WTC11 (cell line): ENCODE results near the gene ST8SIA4. TPM values are rescaled to one million over a fixed set of nuclear protein-coding genes. Genes with fewer than 3 reads are reported as not detected.

ENCODE experiments used
- ATF6 ChIP-seq: sonication (generic); formaldehyde crosslinking; IDR thresholded peaks from 2 replicates; pipeline ENCODE4 v1.8.1; 2023; ENCODE audit warnings: mild to moderate bottlenecking, missing genetic modification reagents
- CTCF ChIP-seq: fragments of 200-600 bp; IDR thresholded peaks from 2 replicates; pipeline ENCODE4 v1.8.0; 2022; ENCODE audit warnings: antibody characterized with exemption
- ERG ChIP-seq: fragments of 250-450 bp; sonication (Bioruptor Pico); IDR thresholded peaks from 2 replicates; pipeline ENCODE4 v1.8.0; 2021; ENCODE audit warnings: mild to moderate bottlenecking
- ESRRA ChIP-seq: sonication (generic); formaldehyde crosslinking; IDR thresholded peaks from 2 replicates; pipeline ENCODE4 v1.8.1; 2022; ENCODE audit warnings: mild to moderate bottlenecking, missing genetic modification reagents, borderline replicate concordance
- FOXP4 ChIP-seq: sonication (generic); formaldehyde crosslinking; IDR thresholded peaks from 2 replicates; pipeline ENCODE4 v1.8.0; 2022; ENCODE audit warnings: mild to moderate bottlenecking, missing genetic modification reagents
- GABPB1 ChIP-seq: sonication (generic); formaldehyde crosslinking; IDR thresholded peaks from 2 replicates; pipeline ENCODE4 v1.8.1; 2023; ENCODE audit warnings: mild to moderate bottlenecking, missing genetic modification reagents
- HMGXB4 ChIP-seq: sonication (generic); formaldehyde crosslinking; IDR thresholded peaks from 2 replicates; pipeline ENCODE4 v1.8.1; 2023; ENCODE audit warnings: mild to moderate bottlenecking, moderate library complexity, missing genetic modification reagents
- NFATC4 ChIP-seq: fragments of 250-450 bp; sonication (Bioruptor Pico); IDR thresholded peaks from 2 replicates; pipeline ENCODE4 v1.9.0; 2021; ENCODE audit warnings: mild to moderate bottlenecking
- PRDM15 ChIP-seq: sonication (generic); formaldehyde crosslinking; IDR thresholded peaks from 2 replicates; pipeline ENCODE4 v1.8.0; 2022; ENCODE audit warnings: missing genetic modification reagents
- RORB ChIP-seq: fragments of 250-450 bp; sonication (Bioruptor Pico); IDR thresholded peaks from 2 replicates; pipeline ENCODE4 v1.9.0; 2021; ENCODE audit warnings: mild to moderate bottlenecking
- ZBTB21 ChIP-seq: sonication (generic); formaldehyde crosslinking; IDR thresholded peaks from 2 replicates; pipeline ENCODE4 v1.8.1; 2023; ENCODE audit warnings: mild to moderate bottlenecking, missing genetic modification reagents, borderline replicate concordance
- ZNF281 ChIP-seq: sonication (generic); formaldehyde crosslinking; IDR thresholded peaks from 2 replicates; pipeline ENCODE4 v1.8.0; 2023; ENCODE audit warnings: mild to moderate bottlenecking, missing genetic modification reagents
- ZNF425 ChIP-seq: fragments of 250-450 bp; sonication (Bioruptor Pico); conservative IDR thresholded peaks from 2 replicates; pipeline ENCODE4 v1.9.0; 2021; ENCODE audit warnings: mild to moderate bottlenecking
- ZNF671 ChIP-seq: fragments of 250-450 bp; sonication (Bioruptor Pico); IDR thresholded peaks from 2 replicates; pipeline ENCODE4 v1.8.0; 2021; ENCODE audit warnings: mild to moderate bottlenecking
- total RNA-seq: library from RNA; stranded (reverse); gene quantifications from 3 replicates; pipeline ENCODE4 v1.2.3, GENCODE V29; 2021

ST8SIA4 gene
- total RNA-seq, 1 experiment from 2014 or later, result 1.3 TPM

GRCh38 chr5:100823812-100824211 is 79.3 kb downstream of the ST8SIA4 start (continued):
- TF ChIP-seq PRDM15 (CRISPR knock-in tag) (no peak), ERG (no peak), ZNF425 (no peak), ESRRA (CRISPR knock-in tag) (no peak), ATF6 (CRISPR knock-in tag) (no peak), RORB (no peak), NFATC4 (CRISPR knock-in tag) (no peak), ZNF671 (CRISPR knock-in tag) (no peak), HMGXB4 (no peak), ZNF281 (no peak), CTCF (no peak), GABPB1 (CRISPR knock-in tag) (no peak), FOXP4 (no peak), ZBTB21 (CRISPR knock-in tag) (no peak)
